H9 (cell line): Measurements from ENCODE around the gene TBRG1. TPM values are rescaled to one million over a fixed set of nuclear protein-coding genes. Genes with fewer than 3 reads are reported as not detected.

ENCODE experiments used
- DNase-seq: peaks from one replicate; pipeline ENCODE4 v3.0.0-alpha.2; 2017
- H2AFZ ChIP-seq: one replicate; pipeline ENCODE4 v1.6.1; 2013; ENCODE audit warnings: mild to moderate bottlenecking, low read length, control low read depth, moderate library complexity
- H2AK5ac ChIP-seq: 2 replicates; pipeline ENCODE4 v1.6.1; 2013; ENCODE audit warnings: low read length, control low read depth, mixed read lengths; ENCODE audit not compliant: insufficient read length
- H2BK120ac ChIP-seq: one replicate; pipeline ENCODE4 v1.6.1; 2013; ENCODE audit warnings: low read depth, mild to moderate bottlenecking, low read length, control low read depth, inconsistent platforms; ENCODE audit not compliant: poor library complexity, severe bottlenecking
- H2BK12ac ChIP-seq: 2 replicates; pipeline ENCODE4 v1.6.1; 2013; ENCODE audit warnings: low read length, control low read depth, mixed read lengths, low read depth; ENCODE audit not compliant: insufficient read length
- H2BK15ac ChIP-seq: 2 replicates; pipeline ENCODE4 v1.6.1; 2013; ENCODE audit warnings: low read depth, low read length, control low read depth
- H2BK20ac ChIP-seq: one replicate; pipeline ENCODE4 v1.6.1; 2013; ENCODE audit warnings: low read depth, mild to moderate bottlenecking, low read length, control low read depth, inconsistent platforms; ENCODE audit not compliant: poor library complexity, severe bottlenecking
- H2BK5ac ChIP-seq: 2 replicates; pipeline ENCODE4 v1.6.1; 2013; ENCODE audit warnings: low read length, control low read depth, mixed read lengths; ENCODE audit not compliant: insufficient read length
- H3K14ac ChIP-seq: 2 replicates; pipeline ENCODE4 v1.6.1; 2013; ENCODE audit warnings: low read length, control low read depth; ENCODE audit not compliant: insufficient read depth
- H3K18ac ChIP-seq: 2 replicates; pipeline ENCODE4 v1.6.1; 2013; ENCODE audit warnings: low read depth, mild to moderate bottlenecking, mixed read lengths, low read length, control low read depth; ENCODE audit not compliant: insufficient read length
- H3K23ac ChIP-seq: 2 replicates; pipeline ENCODE4 v1.6.1; 2013; ENCODE audit warnings: low read length, control low read depth, mixed read lengths, low read depth; ENCODE audit not compliant: insufficient read length
- H3K23me2 ChIP-seq: 2 replicates; pipeline ENCODE4 v1.6.1; 2013; ENCODE audit warnings: low read depth, mild to moderate bottlenecking, mixed read lengths, low read length, control low read depth; ENCODE audit not compliant: insufficient read length, poor library complexity, severe bottlenecking
- H3K27ac ChIP-seq: 2 replicates; pipeline ENCODE4 v1.5.1; 2013; ENCODE audit warnings: low read length, control low read depth, mixed read lengths, low read depth; ENCODE audit not compliant: insufficient read length
- H3K27me3 ChIP-seq: 2 replicates; pipeline ENCODE4 v1.6.1; 2013; ENCODE audit warnings: low read length, control low read depth, inconsistent platforms; ENCODE audit not compliant: insufficient read depth
- H3K4ac ChIP-seq: 2 replicates; pipeline ENCODE4 v1.6.1; 2013; ENCODE audit warnings: low read depth, mild to moderate bottlenecking, control low read depth, inconsistent platforms, low read length, moderate library complexity
- H3K4me1 ChIP-seq: 2 replicates; pipeline ENCODE4 v1.6.1; 2013; ENCODE audit warnings: low read length, control low read depth, inconsistent platforms; ENCODE audit not compliant: insufficient read depth
- H3K4me2 ChIP-seq: 2 replicates; pipeline ENCODE4 v1.6.1; 2013; ENCODE audit warnings: low read length, control low read depth, mixed read lengths; ENCODE audit not compliant: insufficient read length, insufficient read depth
- H3K56ac ChIP-seq: 2 replicates; pipeline ENCODE4 v1.6.1; 2013; ENCODE audit warnings: low read depth, mild to moderate bottlenecking, mixed read lengths, low read length, control low read depth; ENCODE audit not compliant: insufficient read length
- H3K79me1 ChIP-seq: 2 replicates; pipeline ENCODE4 v1.6.1; 2013; ENCODE audit warnings: low read depth, mild to moderate bottlenecking, moderate library complexity, low read length, control low read depth, inconsistent platforms; ENCODE audit not compliant: insufficient read depth, poor library complexity, severe bottlenecking
- H3K79me2 ChIP-seq: 2 replicates; pipeline ENCODE4 v1.6.1; 2013; ENCODE audit warnings: low read length, control low read depth, inconsistent platforms; ENCODE audit not compliant: insufficient read depth
- H3K9ac ChIP-seq: 2 replicates; pipeline ENCODE4 v1.6.1; 2013; ENCODE audit warnings: low read length, control low read depth, mixed read lengths; ENCODE audit not compliant: insufficient read length; ENCODE audit errors: extremely low read depth
- H3K9me3 ChIP-seq: one replicate; pipeline ENCODE4 v1.6.1; 2013; ENCODE audit warnings: low read depth, low read length, inconsistent platforms; ENCODE audit not compliant: control insufficient read depth
- H3T11ph ChIP-seq: one replicate; pipeline ENCODE4 v1.6.1; 2013; ENCODE audit warnings: mild to moderate bottlenecking, low read length, control low read depth, inconsistent platforms
- H4K20me1 ChIP-seq: one replicate; pipeline ENCODE4 v1.6.1; 2013; ENCODE audit not compliant: control insufficient read depth, insufficient read length, insufficient read depth
- H4K5ac ChIP-seq: 2 replicates; pipeline ENCODE4 v1.6.1; 2013; ENCODE audit warnings: low read depth, mild to moderate bottlenecking, mixed read lengths, low read length, control low read depth; ENCODE audit not compliant: insufficient read length
- H4K8ac ChIP-seq: replicated peaks from 2 replicates; pipeline ENCODE4 v1.6.1; 2013; ENCODE audit warnings: low read length, control low read depth, mixed read lengths, low read depth; ENCODE audit not compliant: insufficient read length
- H4K91ac ChIP-seq: 2 replicates; pipeline ENCODE4 v1.6.1; 2013; ENCODE audit warnings: low read depth, mild to moderate bottlenecking, moderate library complexity, mixed read lengths, low read length, control low read depth; ENCODE audit not compliant: insufficient read length
- H3K27ac Mint-ChIP-seq, 3 experiments: 2 replicates in 2 of 3; 3 replicates in 1 of 3; pipeline ENCODE4 v1.8.0; 2020 to 2021; ENCODE audit warnings: mixed read lengths in 3 of 3, mild to moderate bottlenecking in 1 of 3, moderate library complexity in 1 of 3
- H3K27me3 Mint-ChIP-seq: 2 replicates; pipeline ENCODE4 v1.8.0; 2021; ENCODE audit warnings: low read depth, mild to moderate bottlenecking, moderate library complexity, mixed read lengths
- H3K36me3 Mint-ChIP-seq, 3 experiments: 2 replicates in 2 of 3; 3 replicates in 1 of 3; pipeline ENCODE4 v1.8.0; 2020 to 2021; ENCODE audit warnings: low read depth in 3 of 3, mixed read lengths in 3 of 3; ENCODE audit not compliant: insufficient read depth in 1 of 3
- H3K4me1 Mint-ChIP-seq, 2 experiments: 2 replicates each; pipeline ENCODE4 v1.8.0; 2020; ENCODE audit warnings: mixed read lengths in 2 of 2
- H3K4me3 Mint-ChIP-seq, 2 experiments: 2 replicates in 1 of 2; 3 replicates in 1 of 2; pipeline ENCODE4 v1.8.0; 2020 to 2021; ENCODE audit warnings: mild to moderate bottlenecking in 2 of 2, mixed read lengths in 2 of 2, moderate library complexity in 1 of 2
- H3K9me3 Mint-ChIP-seq, 2 experiments: 2 replicates in 1 of 2; 3 replicates in 1 of 2; pipeline ENCODE4 v1.8.0; 2020; ENCODE audit warnings: mild to moderate bottlenecking in 2 of 2, mixed read lengths in 2 of 2, moderate library complexity in 1 of 2
- WGBS: extraction: QIAGEN DNeasy Blood & Tissue Kit; methylation state at CpG from one replicate; pipeline ENCODE4 v1.1.7; 2013; ENCODE audit warnings: missing lambda C conversion rate, low lambda C conversion rate, mixed read lengths; ENCODE audit not compliant: insufficient read length; ENCODE audit errors: extremely low coverage; 5-methylcytosine and 5-hydroxymethylcytosine counted together
- total RNA-seq: library from RNA; stranded (reverse); gene quantifications from 2 replicates; pipeline ENCODE4 v1.2.1, GENCODE V29; 2021
- TF ChIP-seq, protein P1 (sequence below): fragments of 200-600 bp; sonication (generic); conservative IDR thresholded peaks from 3 replicates; pipeline ENCODE4 v1.8.0; 2021; ENCODE audit warnings: antibody characterized with exemption, mild to moderate bottlenecking

The TBRG1 gene
- total RNA-seq, 1 experiment from 2014 or later, result 23.9 TPM

DNA sequence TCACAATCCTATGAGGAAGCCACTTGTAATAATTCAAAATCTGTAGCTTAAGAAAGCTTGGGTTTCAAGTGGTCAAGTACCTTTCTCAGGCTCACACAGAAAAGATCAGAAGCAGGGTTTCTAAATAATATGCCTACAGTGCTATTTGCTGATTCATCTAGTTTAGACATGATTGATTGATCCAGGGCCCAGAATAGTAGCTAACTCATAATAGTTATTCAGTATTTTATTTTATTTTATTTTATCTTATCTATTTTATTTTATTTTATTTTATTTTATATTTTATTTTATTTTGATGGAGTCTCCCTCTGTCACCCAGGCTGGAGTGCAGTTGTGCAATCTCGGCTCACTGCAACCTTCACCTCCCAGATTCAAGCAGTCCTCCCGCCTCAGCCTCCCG is 27.4 kb upstream of the TBRG1 start:
- Mint-ChIP-seq H3K9me3 (no peaks in the 10 kb centered on the region), H3K4me3 (no peak overlapping the region), H3K27ac (no peak overlapping the region), H3K4me1 (no peaks in the 10 kb centered on the region), H3K27me3 (peaks cover 7% of the 10 kb centered on the region), H3K36me3 (no peaks in the 10 kb centered on the region)
- Histone ChIP-seq H3K4me2 (no peak overlapping the region), H3K56ac (no peak overlapping the region), H2AFZ (no peak overlapping the region), H3K9ac (no peak overlapping the region), H4K5ac (no peak overlapping the region), H3K9me3 (no peaks in the 10 kb centered on the region), H3K27me3 (no peaks in the 10 kb centered on the region), H2BK120ac (no peak overlapping the region), H3K27ac (no peak overlapping the region), H4K91ac (no peak overlapping the region), H3K18ac (no peak overlapping the region), H3K4me1 (no peaks in the 10 kb centered on the region; the same call in 1 of the 2 replicates), H3K14ac (no peak overlapping the region), H2AK5ac (no peak overlapping the region), H2BK15ac (no peak overlapping the region), H3K23me2 (no peaks in the 10 kb centered on the region), H2BK5ac (no peak overlapping the region), H2BK20ac (no peak overlapping the region), H4K8ac (no peak overlapping the region), H3K79me2 (no peaks in the 10 kb centered on the region), H3K4ac (no peak overlapping the region), H4K20me1 (no peaks in the 10 kb centered on the region), H3T11ph (no peak overlapping the region), H2BK12ac (no peak overlapping the region), H3K79me1 (no peaks in the 10 kb centered on the region), H3K23ac (no peak overlapping the region)
- no CpG with 5 or more reads among the region's 3 CpGs for WGBS
- DNase-seq, result no peak
- TF ChIP-seq, protein P1, sequence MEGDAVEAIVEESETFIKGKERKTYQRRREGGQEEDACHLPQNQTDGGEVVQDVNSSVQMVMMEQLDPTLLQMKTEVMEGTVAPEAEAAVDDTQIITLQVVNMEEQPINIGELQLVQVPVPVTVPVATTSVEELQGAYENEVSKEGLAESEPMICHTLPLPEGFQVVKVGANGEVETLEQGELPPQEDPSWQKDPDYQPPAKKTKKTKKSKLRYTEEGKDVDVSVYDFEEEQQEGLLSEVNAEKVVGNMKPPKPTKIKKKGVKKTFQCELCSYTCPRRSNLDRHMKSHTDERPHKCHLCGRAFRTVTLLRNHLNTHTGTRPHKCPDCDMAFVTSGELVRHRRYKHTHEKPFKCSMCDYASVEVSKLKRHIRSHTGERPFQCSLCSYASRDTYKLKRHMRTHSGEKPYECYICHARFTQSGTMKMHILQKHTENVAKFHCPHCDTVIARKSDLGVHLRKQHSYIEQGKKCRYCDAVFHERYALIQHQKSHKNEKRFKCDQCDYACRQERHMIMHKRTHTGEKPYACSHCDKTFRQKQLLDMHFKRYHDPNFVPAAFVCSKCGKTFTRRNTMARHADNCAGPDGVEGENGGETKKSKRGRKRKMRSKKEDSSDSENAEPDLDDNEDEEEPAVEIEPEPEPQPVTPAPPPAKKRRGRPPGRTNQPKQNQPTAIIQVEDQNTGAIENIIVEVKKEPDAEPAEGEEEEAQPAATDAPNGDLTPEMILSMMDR, result no peak
